ENCODE results near the gene M1AP.

M1AP gene

DNA sequence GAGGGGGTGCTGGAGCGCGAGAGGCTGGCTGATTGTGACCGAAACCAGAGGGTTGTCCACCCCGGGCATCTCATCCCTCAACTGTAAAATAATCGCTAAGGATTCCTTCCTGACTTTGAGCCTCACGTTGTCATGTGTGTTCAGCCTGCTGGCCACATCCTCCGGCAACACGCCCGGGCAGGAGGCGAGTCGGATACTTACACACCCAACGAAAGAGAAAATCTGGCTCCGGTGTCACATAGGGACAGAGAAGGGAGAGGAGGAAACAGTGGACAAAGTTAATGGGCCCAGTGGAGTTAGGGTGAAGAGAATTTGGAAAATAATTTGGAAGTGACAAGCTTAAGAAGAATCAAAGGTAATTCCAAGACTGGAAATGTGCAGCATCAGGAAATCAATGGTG, 131.5 kb downstream of the M1AP start:
- DNase-seq: no peak

DNA sequence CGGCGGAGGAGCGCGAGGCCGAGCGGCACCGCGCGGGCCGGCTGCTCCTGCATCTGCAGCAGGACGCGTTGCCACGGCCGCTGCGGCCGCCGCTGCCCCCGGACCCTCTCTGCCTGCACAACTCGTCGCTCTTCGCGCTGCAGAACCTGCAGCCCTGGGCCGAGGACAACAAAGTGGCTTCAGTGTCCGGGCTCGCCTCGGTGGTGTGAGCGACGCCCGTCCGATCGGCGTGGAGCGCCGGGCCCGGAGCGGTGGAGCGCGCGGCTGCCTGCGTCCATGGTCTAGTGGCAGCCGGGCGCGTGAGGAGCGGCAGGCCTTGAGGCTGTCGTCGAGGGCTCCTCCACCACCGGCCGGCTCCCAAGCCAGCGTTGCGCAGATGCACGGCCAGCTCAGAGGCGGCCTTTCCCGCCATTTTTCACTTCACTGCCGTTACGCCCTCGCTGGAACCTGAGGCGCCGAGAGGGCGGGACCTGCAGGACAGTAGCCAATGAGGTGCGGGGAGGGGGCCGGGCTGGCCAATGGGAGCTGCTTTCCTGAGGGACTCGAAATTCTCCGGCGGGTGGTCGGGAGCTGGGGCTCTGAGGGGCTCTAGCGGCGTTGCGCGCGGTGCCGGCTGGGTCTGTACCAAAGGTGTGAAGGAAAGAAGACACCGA, 132.0 kb downstream of the M1AP start:
- DNase-seq: peak; percentile 68

DNA sequence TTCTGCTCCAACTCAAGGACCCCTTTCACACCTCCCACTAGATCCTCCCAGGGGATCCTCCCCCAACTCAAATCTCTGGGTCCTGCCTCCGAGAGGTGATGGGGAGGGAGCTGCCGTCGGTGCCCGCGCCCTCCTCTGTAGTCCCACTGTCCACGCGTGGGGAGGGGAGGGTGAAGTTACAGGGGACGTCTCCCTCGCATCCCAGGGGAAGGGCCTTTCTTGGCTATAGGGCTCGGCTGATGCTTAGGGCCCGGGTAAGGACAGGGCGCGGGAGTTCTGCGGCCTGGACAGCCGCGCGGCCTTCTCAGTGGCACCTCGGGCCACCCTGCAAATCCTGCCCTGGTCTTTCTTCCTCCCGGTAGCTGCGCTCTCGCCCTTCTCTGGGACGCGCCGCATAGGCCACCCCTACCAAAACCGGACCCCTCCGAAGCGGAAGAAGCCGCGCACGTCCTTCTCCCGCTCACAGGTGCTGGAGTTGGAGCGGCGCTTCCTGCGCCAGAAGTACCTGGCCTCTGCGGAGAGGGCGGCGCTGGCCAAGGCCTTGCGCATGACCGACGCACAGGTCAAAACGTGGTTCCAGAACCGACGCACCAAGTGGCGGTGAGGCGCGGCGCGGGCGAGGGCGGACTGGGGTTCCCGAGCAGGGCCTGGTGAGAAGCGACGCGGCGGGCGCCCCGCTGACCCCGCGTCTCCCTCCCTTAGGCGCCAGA, 132.7 kb downstream of the M1AP start:
- DNase-seq: no peak

DNA sequence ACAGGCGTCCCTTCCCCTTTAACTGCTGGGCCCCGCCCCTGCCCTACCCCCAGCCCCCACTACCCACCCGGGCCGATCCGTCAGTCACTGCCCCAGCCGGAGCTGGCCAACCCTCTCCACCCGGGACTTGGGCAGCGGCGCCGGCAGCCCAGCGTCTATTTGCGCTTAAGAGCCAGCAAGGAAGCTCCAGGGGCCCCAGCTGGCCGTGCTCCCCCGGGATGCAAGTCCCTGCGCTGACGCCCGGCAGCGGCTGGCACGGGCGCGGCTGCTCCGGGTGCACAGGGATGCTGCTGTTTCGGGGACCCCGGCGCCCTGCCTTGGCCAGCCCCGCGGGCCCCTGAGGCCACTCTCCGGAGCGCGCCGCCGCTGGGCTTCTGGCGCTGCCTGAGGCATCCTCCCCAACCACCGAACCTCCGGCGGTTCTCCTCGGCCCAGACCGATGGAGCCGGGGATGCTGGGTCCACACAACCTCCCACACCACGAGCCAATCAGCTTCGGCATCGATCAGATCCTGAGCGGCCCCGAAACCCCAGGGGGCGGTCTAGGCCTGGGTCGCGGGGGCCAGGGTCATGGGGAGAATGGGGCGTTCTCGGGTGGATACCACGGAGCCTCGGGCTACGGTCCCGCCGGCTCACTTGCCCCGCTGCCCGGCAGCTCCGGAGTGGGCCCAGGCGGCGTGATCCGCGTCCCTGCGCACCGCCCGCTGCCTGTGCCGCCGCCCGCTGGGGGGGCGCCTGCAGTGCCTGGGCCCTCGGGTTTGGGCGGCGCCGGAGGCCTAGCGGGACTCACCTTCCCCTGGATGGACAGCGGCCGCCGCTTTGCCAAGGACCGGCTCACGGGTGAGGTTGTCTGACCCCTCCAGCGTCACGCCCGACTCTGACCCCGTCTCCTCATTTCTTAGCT, 133.5 kb downstream of the M1AP start, which contains the start of gene TLX2:
Gene TLX2 (plus strand): TSS at position 83 of the 903 bp plus-strand sequence. CDS start 357 bp downstream, at position 440.
- DNase-seq: no peak

DNA sequence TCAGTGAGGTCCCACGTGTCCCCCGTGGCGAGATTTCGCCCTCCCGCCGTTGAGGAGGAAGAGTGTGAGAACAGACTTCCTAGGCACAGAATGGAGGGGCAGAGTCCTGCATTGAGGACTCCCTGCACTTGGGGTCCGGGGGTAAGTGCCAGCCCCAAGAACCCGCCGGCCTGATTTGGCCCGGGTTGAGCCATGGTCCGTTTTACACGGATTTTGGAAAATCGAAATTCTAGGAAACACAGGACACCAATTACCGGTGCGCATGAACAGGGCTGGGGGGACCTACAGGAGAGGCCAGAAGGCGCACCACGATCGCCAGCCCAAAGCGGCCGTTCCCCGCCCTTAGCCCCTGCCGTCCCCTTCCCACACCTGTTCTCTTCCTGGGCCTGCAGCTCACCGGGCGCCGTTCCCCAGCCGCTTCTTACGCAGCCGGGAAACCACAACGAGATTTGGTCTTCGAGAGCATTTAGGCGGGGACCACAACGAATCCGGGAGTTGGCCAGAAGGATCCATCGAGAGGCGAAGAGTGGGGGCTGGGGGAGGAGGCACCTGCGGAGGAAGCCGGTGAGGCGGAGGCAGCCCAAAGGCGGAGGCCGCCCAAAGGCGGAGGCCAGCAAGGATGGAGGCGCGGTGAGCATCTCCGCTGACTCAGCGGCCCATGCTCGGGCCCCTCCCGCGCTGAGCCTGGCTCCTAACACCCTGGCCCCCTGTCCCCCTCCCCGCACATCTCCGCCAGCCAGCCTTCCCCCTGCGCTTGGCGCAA, 134.3 kb downstream of the M1AP start:
- DNase-seq: peak; percentile 96

DNA sequence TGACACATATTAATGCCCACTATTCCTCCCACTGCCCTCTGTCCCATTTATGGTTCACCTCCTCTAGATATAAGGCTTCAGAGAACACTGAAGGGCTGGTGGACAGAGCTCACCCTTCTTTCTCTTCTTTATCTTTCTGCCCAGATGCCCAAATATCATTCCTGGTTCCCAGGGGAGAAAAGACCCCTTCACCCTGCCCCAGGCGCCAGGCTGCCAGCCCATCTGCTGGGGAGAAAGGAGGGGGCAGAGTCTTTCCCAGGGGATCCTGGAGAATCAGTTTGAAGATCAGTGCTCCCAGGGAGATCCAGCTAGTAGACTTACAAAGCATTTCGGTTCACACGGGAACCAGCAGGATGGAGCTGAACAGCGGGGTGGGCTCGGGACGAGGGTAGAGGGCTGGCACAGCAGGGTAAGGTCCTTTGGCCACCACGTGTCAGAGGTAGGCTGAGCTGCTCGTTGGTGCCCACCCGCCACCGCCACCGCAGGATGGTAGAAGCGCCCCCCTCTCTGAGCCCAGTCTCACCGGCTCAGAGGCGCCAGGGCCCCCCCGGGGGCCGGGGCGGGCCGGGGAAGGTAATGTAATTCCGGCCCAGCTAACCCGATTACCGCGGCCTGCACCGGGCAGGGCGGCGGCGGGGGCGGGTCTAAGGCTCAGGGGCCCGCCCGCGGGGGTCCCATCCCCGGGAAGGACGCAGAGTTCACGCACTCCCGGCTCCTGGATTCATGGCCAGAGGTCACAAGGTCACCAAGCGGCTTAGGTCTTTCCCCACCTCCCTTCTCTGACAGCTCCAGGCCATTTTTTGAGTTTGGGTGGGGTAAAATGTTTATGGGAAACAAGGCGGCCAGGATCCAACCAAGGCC, 135.2 kb downstream of the M1AP start:
- DNase-seq: peak; percentile 97

DNA sequence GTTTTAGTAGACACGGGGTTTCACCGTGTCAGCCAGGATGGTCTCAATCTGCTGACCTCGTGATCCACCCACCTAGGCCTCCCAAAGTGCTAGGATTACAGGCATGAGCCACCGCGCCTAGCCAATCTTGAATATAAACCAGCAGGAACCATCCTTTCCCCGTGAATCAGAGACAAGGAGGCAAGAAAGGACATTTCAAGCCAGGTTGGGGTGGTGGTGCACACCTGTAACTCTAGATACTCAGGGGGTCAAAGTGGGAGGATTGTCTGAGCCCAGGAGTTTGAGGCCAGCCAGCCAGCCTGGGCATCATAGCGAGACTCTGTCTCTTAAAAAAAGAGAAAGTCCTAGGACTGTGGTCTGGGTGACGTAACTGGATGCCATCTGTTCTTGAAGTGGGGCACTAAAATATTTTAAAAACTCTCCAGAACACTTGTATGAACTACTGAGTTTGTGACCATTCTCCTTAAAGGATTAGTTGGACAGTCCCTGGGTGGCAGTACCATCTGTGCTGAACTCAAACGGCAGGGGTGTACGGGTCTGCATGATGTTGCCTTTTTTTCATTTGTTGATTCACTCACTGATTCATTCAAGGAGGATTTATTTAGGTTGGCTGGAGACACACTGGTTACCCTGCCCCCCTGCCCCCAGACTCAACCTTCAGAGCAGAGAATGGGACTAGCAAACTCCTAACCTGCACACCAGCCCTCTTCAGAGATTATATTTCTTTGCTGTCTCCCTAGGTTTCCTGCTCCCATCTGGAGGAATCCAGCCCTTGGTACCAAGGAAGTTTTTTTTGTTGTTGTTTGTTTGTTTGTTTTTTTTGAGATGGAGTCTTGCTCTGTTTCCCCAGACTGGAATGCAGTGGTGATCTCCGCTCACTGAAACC, 136.8 kb downstream of the M1AP start:
- DNase-seq: peak; percentile 79

DNA sequence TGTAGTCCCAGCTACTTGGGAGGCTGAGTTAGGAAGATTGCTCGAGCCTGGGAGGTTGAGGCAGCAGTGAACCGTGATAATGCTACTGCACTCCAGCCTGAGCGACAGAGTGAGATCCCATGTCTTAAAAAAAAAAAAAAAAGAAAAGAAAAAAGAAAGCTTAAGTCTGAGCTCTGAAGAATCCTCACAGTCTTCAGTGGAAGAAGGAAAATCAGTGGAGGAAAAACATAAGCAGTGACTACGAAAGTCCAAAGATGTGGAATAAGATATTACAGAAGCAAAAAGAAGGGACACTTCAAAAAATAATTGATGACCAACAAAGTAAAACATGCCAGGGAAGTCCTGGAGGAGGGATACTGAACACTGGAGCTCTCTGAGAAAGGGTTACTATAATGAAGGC, 137.9 kb downstream of the M1AP start:
- DNase-seq: no peak

DNA sequence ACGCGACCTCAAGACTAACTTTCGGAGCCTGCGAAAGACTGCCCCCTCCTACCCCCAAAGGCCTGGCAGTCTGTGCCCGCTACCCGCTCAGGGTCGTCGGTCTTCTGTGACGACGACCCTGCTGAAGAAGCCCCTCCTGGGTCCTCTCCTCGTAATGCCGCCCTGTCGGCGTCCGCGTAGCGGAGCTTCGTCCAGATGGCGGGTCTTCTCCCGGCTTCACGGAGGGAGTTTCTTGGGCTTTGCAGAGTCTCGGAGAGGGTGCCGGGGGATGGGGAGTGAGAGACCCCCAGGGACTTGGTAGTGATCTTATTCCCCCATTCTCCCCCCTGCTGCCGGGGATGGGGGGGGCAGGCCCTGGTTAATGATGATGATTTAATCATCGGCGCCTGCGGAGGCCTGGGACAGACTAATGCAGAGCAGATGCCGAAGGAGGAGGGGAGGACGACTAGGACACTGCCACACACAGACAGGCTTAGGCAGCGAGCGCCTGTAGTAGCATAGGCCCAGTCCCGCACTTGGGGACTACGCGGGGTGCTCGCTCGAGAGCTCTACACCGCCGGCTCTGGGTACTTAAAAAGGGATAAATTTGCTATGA, 140.1 kb downstream of the M1AP start:
- DNase-seq: peak; percentile 99

All from NCI-H82 (cell line).